GM12892 (cell line): ENCODE results near the gene MYO1E.

Experiments
- POLR2A ChIP-seq: IDR thresholded peaks from 2 replicates; pipeline ENCODE4 v1.6.1; 2011; ENCODE audit warnings: low read depth, low read length, control low read depth
- POLR2AphosphoS5 ChIP-seq: IDR thresholded peaks from 2 replicates; pipeline ENCODE4 v1.6.1; 2011; ENCODE audit warnings: low read depth, low read length, control low read depth
- TAF1 ChIP-seq: IDR thresholded peaks from 2 replicates; pipeline ENCODE4 v1.6.1; 2011; ENCODE audit warnings: low read depth, mild to moderate bottlenecking, control low read depth, low read length, borderline replicate concordance

DNA sequence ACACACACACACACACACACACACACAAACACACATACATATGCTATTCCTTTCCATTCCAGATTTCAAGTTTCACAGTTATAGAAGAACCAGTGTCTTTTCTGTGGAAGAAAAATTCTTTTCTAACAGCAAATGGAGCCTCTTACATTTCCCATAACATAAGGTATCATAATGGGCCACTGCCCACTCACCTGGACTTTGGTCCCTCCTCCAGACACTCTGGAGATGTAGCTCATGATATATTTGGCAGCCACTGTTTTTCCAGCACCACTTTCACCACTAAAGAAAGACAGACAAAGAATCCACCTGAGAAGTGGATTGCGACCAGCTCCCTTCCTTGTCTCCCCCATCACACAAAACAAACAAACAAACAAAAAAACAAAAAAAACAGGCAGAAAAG, 136.3 kb downstream of the MYO1E start:
- TF ChIP-seq POLR2AphosphoS5 (no peak), TAF1 (no peak), POLR2A (no peak)
